MM.1S (cell line): ENCODE results near the gene PICK1.

ENCODE experiments used
- DNase-seq: peaks from one replicate; pipeline ENCODE4 v3.0.0-alpha.2; 2015
- H2AFZ ChIP-seq: fragments of 300-600 bp; sonication (generic); 2 replicates; pipeline ENCODE4 v1.6.0; 2016; ENCODE audit warnings: antibody characterized with exemption, low read length
- H3F3A ChIP-seq: fragments of 300-600 bp; sonication (generic); 2 replicates; pipeline ENCODE4 v1.6.1; 2016; ENCODE audit warnings: mild to moderate bottlenecking, antibody characterized with exemption, low read length, moderate library complexity, mixed read lengths; ENCODE audit not compliant: insufficient read depth
- H3K27ac ChIP-seq: fragments of 300-600 bp; sonication (generic); 2 replicates; pipeline ENCODE4 v1.5.1; 2016; ENCODE audit warnings: mild to moderate bottlenecking, low read length
- H3K27me3 ChIP-seq: fragments of 300-600 bp; sonication (generic); replicated peaks from 2 replicates; pipeline ENCODE4 v1.6.0; 2016; ENCODE audit warnings: low read length; ENCODE audit not compliant: insufficient read depth
- H3K36me3 ChIP-seq: fragments of 300-600 bp; sonication (generic); replicated peaks from 2 replicates; pipeline ENCODE4 v1.6.1; 2016; ENCODE audit warnings: mild to moderate bottlenecking, low read length, mixed read lengths; ENCODE audit not compliant: insufficient read depth
- H3K4me1 ChIP-seq: fragments of 300-600 bp; sonication (generic); 2 replicates; pipeline ENCODE4 v1.6.1; 2016; ENCODE audit warnings: low read length, mixed read lengths
- H3K4me2 ChIP-seq: fragments of 300-600 bp; sonication (generic); 2 replicates; pipeline ENCODE4 v1.6.0; 2016; ENCODE audit warnings: low read depth, low read length
- H3K4me3 ChIP-seq: fragments of 300-600 bp; sonication (generic); 2 replicates; pipeline ENCODE4 v1.5.1; 2016; ENCODE audit warnings: low read length, mixed read lengths
- H3K79me2 ChIP-seq: fragments of 300-600 bp; sonication (generic); 2 replicates; pipeline ENCODE4 v1.6.1; 2016; ENCODE audit warnings: mixed run types, low read length, mixed read lengths
- H3K9ac ChIP-seq: fragments of 300-600 bp; sonication (generic); 2 replicates; pipeline ENCODE4 v1.6.1; 2016; ENCODE audit warnings: low read length, mixed read lengths
- H3K9me2 ChIP-seq: fragments of 300-600 bp; sonication (generic); replicated peaks from 2 replicates; pipeline ENCODE4 v1.6.1; 2016; ENCODE audit warnings: mild to moderate bottlenecking, low read length, mixed read lengths; ENCODE audit not compliant: insufficient read depth
- H3K9me3 ChIP-seq: fragments of 300-600 bp; sonication (generic); replicated peaks from 2 replicates; pipeline ENCODE4 v1.6.1; 2016; ENCODE audit warnings: mild to moderate bottlenecking, low read length, mixed read lengths; ENCODE audit not compliant: insufficient read depth
- H4K20me1 ChIP-seq: fragments of 300-600 bp; sonication (generic); 2 replicates; pipeline ENCODE4 v1.6.1; 2016; ENCODE audit warnings: mild to moderate bottlenecking, low read length, moderate library complexity, mixed read lengths; ENCODE audit not compliant: insufficient read depth
- EZH2 ChIP-seq: fragments of 300-600 bp; sonication (generic); optimal IDR thresholded peaks from 2 replicates; pipeline ENCODE3; 2017; ENCODE audit warnings: low read depth, mild to moderate bottlenecking, antibody characterized with exemption, low read length, mixed read lengths
- EZH2phosphoT487 ChIP-seq: fragments of 300-600 bp; sonication (generic); IDR thresholded peaks from 2 replicates; pipeline ENCODE4 v1.6.1; 2018; ENCODE audit warnings: antibody characterized with exemption, low read length
- TF ChIP-seq, protein P1 (sequence below): fragments of 300-600 bp; sonication (generic); IDR thresholded peaks from 2 replicates; pipeline ENCODE4 v1.5.1; 2016; ENCODE audit warnings: antibody characterized with exemption, low read length, mixed read lengths

PICK1 gene

DNA sequence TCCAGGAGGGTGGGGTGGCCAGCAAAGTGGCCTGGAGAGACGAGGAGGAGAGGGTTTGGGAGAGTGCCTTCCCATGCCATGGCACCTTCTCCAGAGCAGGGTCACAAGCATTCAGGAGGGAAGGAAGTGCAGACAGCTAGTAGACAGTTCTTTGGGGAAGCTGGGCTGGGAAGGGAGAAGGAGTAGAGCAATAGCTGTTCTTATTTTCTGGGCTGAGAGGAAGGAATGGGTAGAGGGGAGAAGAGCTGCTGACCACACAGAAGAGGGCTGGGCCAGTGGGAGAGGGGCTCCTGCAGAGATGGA, 14.8 kb upstream of the PICK1 start:
- DNase-seq, result no peak
- TF ChIP-seq EZH2phosphoT487, result no peak
- TF ChIP-seq, protein P1, sequence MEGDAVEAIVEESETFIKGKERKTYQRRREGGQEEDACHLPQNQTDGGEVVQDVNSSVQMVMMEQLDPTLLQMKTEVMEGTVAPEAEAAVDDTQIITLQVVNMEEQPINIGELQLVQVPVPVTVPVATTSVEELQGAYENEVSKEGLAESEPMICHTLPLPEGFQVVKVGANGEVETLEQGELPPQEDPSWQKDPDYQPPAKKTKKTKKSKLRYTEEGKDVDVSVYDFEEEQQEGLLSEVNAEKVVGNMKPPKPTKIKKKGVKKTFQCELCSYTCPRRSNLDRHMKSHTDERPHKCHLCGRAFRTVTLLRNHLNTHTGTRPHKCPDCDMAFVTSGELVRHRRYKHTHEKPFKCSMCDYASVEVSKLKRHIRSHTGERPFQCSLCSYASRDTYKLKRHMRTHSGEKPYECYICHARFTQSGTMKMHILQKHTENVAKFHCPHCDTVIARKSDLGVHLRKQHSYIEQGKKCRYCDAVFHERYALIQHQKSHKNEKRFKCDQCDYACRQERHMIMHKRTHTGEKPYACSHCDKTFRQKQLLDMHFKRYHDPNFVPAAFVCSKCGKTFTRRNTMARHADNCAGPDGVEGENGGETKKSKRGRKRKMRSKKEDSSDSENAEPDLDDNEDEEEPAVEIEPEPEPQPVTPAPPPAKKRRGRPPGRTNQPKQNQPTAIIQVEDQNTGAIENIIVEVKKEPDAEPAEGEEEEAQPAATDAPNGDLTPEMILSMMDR, result no peak
- no peak for TF ChIP-seq EZH2
- no peak overlapping the region for H3K9ac ChIP-seq
- no peaks in the 10 kb centered on the region for H3F3A ChIP-seq
- H3K79me2 ChIP-seq, result no peaks in the 10 kb centered on the region
- no peaks in the 10 kb centered on the region for H3K36me3 ChIP-seq
- H3K27ac ChIP-seq, result no peak overlapping the region
- H3K9me2 ChIP-seq, result no peaks in the 10 kb centered on the region
- H3K4me1 ChIP-seq, result no peaks in the 10 kb centered on the region
- no peak overlapping the region for H2AFZ ChIP-seq
- H3K4me3 ChIP-seq, result no peak overlapping the region
- H3K27me3 ChIP-seq, result peaks cover 12% of the 10 kb centered on the region; the same call in 1 of the 2 replicates
- no peaks in the 10 kb centered on the region for H3K9me3 ChIP-seq
- H4K20me1 ChIP-seq, result no peaks in the 10 kb centered on the region
- no peak overlapping the region for H3K4me2 ChIP-seq

DNA sequence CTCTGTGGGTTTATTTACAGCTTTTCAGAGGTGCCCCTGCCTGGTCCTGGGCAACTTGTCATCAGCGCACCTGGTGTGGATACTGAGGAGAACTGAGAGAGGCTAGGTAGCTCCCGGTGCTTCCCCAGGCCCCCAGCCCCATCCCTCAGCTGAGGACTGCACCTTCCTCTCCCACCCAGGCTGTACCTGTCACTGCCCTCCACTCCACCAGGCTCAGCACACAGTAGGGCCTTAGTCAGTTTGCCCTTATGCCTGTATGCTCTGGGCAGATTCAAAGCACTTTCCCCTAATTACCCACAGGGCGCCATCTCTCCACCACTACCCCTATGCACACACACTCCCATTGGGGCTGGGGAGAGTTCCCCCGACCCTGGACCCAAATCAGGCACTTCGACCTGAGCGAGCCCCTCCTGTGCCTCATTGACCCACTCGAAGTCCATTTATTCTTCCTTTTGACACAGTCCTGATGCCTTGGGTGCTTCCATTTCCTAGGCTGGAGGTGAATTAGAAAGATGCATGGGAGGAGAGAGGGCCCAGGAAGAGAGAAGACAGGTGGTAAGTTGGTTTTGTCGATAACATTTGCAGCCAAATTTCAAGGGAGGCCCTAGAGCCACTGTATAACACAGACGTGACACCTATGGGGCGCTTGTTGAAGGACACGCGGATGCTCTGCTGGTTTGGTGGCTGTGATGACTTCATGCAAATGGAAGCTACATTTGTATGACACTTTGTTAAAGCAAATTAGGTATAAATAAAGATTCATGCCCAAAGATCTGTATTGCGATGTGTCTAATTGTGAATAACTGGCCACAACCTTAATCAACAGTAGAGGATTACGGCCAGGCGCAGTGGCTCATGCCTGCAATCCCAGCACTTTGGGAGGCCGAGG, 13.8 kb upstream of the PICK1 start:
- H3K27ac ChIP-seq, result no peak overlapping the region
- no peaks in the 10 kb centered on the region for H3K4me1 ChIP-seq
- no peaks in the 10 kb centered on the region for H3F3A ChIP-seq
- no peak overlapping the region for H3K4me2 ChIP-seq
- peaks cover 12% of the 10 kb centered on the region; the same call in 1 of the 2 replicates for H3K27me3 ChIP-seq
- H3K79me2 ChIP-seq, result no peaks in the 10 kb centered on the region
- no peak overlapping the region for H3K9ac ChIP-seq
- no peak overlapping the region for H3K4me3 ChIP-seq
- DNase-seq, result no peak
- no peaks in the 10 kb centered on the region for H4K20me1 ChIP-seq
- H3K36me3 ChIP-seq, result no peaks in the 10 kb centered on the region
- H2AFZ ChIP-seq, result no peak overlapping the region
- no peaks in the 10 kb centered on the region for H3K9me2 ChIP-seq
- TF ChIP-seq EZH2phosphoT487, result no peak
- H3K9me3 ChIP-seq, result no peaks in the 10 kb centered on the region

DNA sequence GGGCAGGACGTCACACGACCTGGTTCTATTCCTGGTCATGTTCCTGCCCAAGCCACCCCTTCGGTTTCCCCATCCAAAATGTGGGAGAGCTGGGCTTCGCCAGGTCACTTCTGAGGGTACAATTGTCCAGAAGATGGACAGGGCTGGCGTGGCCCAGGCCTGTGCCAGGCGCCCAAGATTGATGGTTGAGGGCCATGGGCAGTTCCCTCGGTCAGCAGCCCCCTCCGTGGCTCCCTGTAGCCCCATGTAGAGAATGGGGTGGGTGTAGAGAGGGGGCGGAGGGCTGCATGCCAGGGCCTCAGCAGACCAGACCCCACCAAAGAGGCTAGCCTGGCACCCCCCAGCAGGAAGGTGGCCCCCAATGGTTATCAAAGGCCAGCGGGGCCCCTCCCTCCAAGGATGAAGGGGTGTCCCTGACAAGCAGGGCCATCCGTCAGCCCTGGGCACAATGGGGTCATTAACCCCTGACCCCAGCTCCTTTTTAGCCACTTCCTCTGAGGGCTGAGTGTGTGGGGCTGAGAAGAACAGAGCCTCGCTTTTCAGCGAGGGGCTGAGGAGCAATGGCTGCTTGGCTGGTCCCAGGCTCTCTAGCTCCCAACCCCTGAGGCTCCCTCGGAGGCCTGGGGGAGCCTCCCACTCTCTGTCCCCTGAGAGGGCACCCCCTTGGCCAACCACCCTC, 11.0 kb upstream of the PICK1 start:
- H3K27me3 ChIP-seq, result peaks cover 5% of the 10 kb centered on the region; the same call in 1 of the 2 replicates
- TF ChIP-seq EZH2 (no peak), EZH2phosphoT487 (no peak)
- TF ChIP-seq, protein P1, result no peak
- H3K9me3 ChIP-seq, result no peaks in the 10 kb centered on the region
- H3K4me1 ChIP-seq, result no peaks in the 10 kb centered on the region
- H3F3A ChIP-seq, result no peaks in the 10 kb centered on the region
- H3K36me3 ChIP-seq, result no peaks in the 10 kb centered on the region
- no peak for DNase-seq
- no peaks in the 10 kb centered on the region for H3K79me2 ChIP-seq
- no peaks in the 10 kb centered on the region for H4K20me1 ChIP-seq
- H3K27ac ChIP-seq, result no peak overlapping the region
- no peak overlapping the region for H2AFZ ChIP-seq
- H3K9me2 ChIP-seq, result no peaks in the 10 kb centered on the region
- no peak overlapping the region for H3K4me3 ChIP-seq
- H3K4me2 ChIP-seq, result no peak overlapping the region
- no peak overlapping the region for H3K9ac ChIP-seq
